ENCODE data around the gene GPBAR1.

GPBAR1 gene

GRCh38 chr2:218260742-218261422 is at the start of gene GPBAR1:
Gene GPBAR1 (plus strand): TSS chr2:218261015. CDS start chr2:218262725, 1,710 bp downstream.
- no peak for TF ChIP-seq CTCF (IDR thresholded peaks at IDR 0.05; ENCODE audit: low read depth, low read length)
- no peak for DNase-seq (ENCODE audit: extremely low read depth, low read depth)

- DNase-seq (ENCODE audit: extremely low read depth, low read depth) = no peak
- no peak for TF ChIP-seq CTCF (IDR thresholded peaks at IDR 0.05; ENCODE audit: low read depth, low read length)
Observed at GRCh38 chr2:218214116-218214515, 46.7 kb upstream of the GPBAR1 start.

DNA sequence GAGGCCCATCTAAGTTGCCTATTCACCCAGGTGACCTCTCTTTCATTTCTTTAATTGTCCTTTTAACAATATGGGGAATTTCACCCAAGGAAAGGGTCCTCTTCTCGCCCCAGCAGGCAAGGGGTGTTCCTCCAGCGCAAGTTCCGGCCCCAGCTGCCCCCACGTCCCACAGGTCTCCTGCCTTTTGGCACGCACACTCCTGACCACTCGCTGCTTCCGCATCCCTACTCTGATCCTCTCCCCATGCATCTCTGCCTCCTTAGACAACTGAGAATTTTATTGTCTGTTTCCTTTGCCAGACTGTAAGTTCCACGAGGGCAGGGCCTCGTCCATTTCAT is 44.5 kb upstream of the GPBAR1 start:
- no peak for TF ChIP-seq CTCF (IDR thresholded peaks at IDR 0.05; ENCODE audit: low read depth, low read length)
- DNase-seq (ENCODE audit: extremely low read depth, low read depth) = no peak

- DNase-seq (ENCODE audit: extremely low read depth, low read depth) = peak; percentile 78
Observed at GRCh38 chr2:218216674-218217359, 44.0 kb upstream of the GPBAR1 start, which contains the start of gene ARPC2. Gene ARPC2 (plus strand): TSS chr2:218217189. CDS start chr2:218217471, 282 bp downstream.

DNA sequence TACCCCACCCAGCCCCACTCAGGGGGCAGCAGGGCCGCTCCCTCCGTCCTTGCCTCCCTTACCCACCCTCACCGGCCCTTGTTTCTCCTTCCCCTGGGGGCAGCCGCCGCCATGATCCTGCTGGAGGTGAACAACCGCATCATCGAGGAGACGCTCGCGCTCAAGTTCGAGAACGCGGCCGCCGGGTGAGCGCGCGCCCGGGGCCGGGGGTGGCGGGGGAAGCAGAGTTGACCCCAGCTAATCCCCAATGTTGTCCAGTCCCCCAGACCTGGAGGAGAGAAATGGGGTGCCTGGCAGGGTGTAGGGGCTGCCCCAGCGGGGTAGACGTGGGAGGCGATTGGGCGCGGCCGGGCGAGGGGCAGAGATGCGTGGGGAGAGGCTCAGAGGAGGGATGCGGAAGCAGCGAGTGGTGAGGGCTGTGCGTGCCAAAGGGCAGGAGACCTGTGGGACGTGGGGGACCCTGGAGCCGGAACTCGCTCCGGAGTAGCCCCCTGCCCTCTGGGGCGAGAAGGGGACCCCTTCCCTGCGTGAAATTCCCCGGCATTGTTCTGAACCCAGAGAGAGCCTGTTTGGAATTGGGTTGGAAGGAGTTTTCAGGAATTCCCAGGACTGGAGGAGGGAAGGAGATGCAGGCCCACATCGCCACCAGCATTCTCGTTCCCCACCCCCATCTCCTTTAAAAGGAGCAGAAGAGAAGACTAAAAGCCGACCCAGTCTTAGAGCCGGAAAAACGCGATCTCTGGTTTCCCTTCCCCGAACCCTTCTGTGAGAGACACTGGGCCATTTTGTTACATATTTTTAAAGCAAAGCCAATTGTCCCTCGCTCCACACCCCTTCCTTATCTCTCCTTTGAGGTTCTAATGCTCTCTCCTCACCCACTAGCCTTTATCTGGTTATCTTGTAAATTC is 43.2 kb upstream of the GPBAR1 start:
- no peak for DNase-seq (ENCODE audit: extremely low read depth, low read depth)
- TF ChIP-seq CTCF (IDR thresholded peaks at IDR 0.05; ENCODE audit: low read depth, low read length) = no peak

More at GRCh38 chr2:218216674-218217359, 44.0 kb upstream of the GPBAR1 start, which contains the start of gene ARPC2:
- TF ChIP-seq CTCF (IDR thresholded peaks at IDR 0.05; ENCODE audit: low read depth, low read length) = no peak

DNA sequence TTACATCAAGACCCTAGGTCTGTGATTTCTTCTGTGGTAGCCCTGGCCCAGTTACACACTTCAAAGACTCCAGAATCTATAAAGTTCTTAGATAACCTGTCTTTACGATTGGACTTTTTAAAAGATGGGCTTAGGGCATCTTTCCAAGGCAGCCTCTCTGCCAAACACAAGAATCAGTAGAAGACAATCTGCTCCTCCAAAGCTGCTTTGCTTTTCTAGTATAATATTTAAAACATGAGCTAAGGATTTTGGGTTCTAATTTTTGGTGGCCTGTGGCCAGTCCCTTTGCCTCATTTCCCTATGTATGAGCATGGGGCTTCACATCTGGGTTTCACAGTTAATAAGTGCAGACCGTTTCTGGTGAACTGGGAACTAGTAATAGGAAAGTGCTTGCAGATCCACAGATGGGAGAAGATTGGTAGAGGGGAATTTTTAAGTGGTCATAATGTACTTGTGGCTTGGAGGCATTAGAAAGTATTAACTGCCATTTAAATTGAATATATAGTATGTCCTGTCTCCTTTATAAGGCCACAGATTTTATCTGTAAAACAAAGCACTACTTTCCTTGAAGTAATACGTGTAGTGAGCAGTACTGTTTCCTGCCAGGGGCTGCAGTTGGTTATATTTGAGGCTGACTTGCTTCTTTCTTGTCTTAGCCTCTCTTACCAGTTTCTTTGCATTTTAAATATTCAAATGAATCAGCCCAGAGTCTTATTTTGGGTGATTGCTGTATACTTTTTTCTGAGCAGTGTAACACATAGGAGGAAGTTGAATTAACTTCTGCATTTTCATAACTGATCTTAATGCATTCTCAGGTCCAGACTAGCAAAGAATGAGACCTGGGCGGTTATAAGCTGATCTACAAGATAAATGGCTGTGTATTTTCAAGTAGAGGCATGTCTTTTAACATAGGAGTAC is 42.3 kb upstream of the GPBAR1 start:
- DNase-seq (ENCODE audit: extremely low read depth, low read depth) = no peak

More for the DNA sequence above, 42.3 kb upstream of the GPBAR1 start:
- TF ChIP-seq CTCF (IDR thresholded peaks at IDR 0.05; ENCODE audit: low read depth, low read length) = no peak
